Gastrocnemius medialis (tissue), 4 donors: Measurements from ENCODE around the gene AKAP8.

Experiments
- CTCF ChIP-seq, 5 experiments: fragments of 450-650 bp in 3 of 5; fragments of 200-600 bp in 2 of 5; sonication (generic) in 2 of 5; IDR thresholded peaks in 4 of 5; conservative IDR thresholded peaks in 1 of 5; 1 replicate in 4 of 5; 2 replicates in 1 of 5; pipeline ENCODE4 v1.5.1; 2016 to 2019; ENCODE audit warnings: antibody characterized with exemption in 5 of 5, mild to moderate bottlenecking in 3 of 5, moderate library complexity in 3 of 5
- POLR2A ChIP-seq, 2 donors: fragments of 450-650 bp; IDR thresholded peaks; one replicate each; pipeline ENCODE4 v1.6.1; 2017; ENCODE audit warnings: antibody characterized with exemption in 2 of 2, mild to moderate bottlenecking in 2 of 2, moderate library complexity in 2 of 2

- no peak for TF ChIP-seq CTCF (IDR thresholded peaks at IDR 0.05 in 4 of 5, conservative IDR thresholded peaks at IDR 0.05 in 1 of 5)
- TF ChIP-seq POLR2A (IDR thresholded peaks at IDR 0.05) = no peak
These were observed 16.8 kb upstream of the AKAP8 start for GRCh38 chr19:15396436-15396835.
